Measurements from ENCODE around the gene CDH22. TPM values are rescaled to one million over a fixed set of nuclear protein-coding genes. Genes with fewer than 3 reads are reported as not detected.

The CDH22 gene
- total RNA-seq, 2 donors from 2014 or later = 0.09 to 0.17 TPM

DNA sequence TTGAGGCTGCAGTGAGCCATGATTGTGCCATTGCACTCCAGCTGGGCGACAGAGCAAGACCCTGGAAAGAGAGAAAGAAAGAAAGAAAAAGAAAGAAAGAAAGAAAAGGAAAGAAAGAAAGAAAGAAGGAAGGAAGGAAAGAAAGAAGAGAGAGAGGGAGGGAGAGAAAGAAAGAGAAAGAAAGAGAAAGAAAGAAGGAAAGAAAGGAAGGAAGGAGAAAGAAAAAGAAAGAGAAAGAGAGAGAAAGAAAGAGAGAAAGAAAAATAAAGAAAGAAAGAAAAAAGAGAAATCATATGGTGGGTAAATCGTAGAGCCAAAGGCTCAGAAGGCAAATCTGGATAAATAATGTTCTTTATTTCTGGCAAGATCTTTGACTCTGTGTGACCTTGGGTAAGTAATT, 136.8 kb downstream of the CDH22 start:
- ATAC-seq = no peak
- intact Hi-C loops (cut with DNase I, micrococcal nuclease) = loop anchor here in 1 of 2 donors (5.0 kb wide), 1 partner anchor 149 kb away; no protein-coding TSS in a partner anchor
- DNase-seq = no peak

DNA sequence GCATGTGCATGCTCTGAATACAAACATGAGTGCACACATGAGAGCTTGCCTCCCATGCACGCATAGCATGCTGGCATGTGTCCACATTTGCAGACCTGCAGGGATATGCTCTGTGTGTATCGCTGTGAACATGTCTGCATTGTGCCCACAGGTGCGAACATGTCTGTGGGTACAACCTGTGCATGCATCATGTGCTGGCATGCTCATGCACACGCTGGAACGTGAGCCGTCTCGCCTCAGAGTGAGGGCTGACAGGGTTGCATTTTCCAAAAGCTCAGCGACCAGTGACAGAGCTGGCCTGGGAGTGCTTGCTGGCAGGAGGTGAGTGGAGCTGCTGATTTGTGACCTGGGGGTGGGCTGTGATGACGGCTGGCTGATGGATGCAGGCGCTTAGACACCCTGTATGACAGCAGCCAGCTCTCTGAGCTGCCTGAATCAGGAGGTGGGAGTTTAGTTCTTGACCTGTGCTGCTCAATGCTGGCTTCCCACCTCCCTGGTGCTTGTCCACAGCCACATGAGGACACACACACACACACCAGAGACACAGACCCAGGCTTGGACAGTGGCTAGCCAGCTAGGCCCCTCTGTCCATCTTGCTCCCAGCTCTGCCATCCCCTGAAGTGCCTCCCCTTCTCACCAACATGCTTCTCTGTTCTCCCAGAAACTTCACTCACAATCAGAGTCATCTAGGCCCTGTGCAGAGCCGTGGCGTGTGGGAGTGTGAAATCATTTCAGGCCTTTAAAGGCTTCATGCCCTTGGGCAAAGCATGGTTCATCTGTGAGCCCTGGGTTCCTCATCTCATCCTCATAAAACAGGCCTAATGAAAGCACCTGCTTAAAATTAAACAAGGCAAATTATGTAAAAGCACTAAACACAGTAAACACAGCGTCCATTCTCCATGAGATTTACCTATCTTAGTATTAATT, 138.8 kb downstream of the CDH22 start:
- no peak for ATAC-seq

DNA sequence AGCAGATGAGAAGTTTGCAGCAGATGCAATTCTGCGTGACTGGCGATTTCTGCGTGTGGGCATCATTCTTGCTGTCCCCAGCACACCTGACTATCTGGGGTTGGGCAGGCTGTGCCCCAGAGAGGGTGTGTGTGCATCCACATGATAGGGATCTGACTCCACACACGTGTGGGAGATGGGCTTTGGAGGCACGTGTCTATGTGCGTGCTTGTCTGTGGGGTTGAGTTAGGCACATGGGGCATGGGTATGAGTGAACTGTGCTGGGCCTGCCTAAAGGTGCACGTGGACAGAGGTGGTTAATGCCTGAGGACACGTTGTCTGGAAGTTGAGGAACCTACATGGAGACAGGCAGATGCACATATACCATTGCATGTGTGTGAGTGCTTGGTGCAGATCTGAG, 139.9 kb downstream of the CDH22 start:
- intact Hi-C loops (cut with DNase I, micrococcal nuclease) = no loop called here
- ATAC-seq (no peak), DNase-seq (no peak)

More for the DNA sequence above, 138.8 kb downstream of the CDH22 start:
- intact Hi-C loops (cut with DNase I, micrococcal nuclease) = loop anchor here in 1 of 2 donors (5.0 kb wide), 1 partner anchor 147 kb away; no protein-coding TSS in a partner anchor
- no peak for DNase-seq

DNA sequence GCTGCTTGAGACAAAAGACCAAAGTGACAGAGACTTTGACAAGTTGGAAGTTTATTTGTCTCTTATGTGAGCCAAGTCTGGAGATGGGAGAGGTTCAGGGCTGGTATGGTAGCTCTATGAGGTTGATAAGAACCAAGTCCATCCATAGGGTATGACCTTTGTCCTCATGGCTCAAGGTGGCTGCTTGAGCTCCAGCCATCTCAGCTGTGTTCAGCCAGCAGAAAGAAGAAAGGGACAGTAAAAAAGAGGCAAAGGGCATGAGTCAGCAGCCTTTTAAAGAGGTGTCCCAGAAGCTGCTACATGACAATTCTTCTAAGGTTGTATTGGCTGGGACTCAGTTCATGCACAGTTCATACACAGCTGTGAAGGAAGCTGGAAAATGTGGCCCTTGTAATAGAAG, 141.2 kb downstream of the CDH22 start:
- DNase-seq = no peak
- ATAC-seq = no peak
- intact Hi-C loops (cut with DNase I, micrococcal nuclease) = no loop called here

DNA sequence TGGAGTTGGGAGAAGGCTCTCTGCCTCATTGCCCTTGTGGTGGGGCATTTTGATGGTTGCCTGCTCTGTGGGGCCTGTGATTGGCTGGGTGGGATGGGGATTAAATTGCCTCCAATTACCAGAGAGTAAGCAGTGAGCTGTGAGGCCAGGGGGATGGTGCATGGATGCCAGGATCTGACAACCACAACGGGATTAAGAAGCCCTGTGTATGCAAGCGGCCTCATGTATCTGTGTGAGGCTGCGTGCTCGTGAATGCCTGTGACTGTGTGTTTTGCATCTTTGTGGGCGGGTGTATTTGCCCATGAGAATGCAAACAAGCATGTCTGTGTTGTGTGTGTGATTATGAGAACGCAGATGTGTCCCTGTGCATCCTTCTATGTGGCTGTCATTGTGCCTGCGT, 144.0 kb downstream of the CDH22 start:
- intact Hi-C loops (cut with DNase I, micrococcal nuclease) = no loop called here
- DNase-seq (no peak), ATAC-seq (no peak)

DNA sequence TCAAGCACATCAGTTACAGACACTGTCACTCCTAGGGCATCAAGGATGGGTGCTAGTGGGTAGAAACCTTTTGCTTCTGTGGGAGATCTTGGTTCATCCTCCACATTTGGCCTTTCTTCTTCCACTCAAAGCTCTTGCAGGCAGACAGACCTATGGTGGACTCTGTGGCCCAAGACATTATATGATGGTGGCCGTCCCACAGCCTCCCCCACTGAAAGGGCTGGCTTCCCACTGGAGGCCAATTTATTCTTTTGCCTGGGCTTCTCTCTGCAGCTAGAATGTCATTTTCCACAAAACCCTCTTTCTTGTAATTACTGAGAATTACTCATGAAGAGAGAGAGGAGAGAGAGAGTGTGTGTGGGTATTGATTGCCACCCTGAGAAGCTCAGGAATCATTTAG, 146.4 kb downstream of the CDH22 start:
- intact Hi-C loops (cut with DNase I, micrococcal nuclease) = no loop called here
- ATAC-seq = no peak

DNA sequence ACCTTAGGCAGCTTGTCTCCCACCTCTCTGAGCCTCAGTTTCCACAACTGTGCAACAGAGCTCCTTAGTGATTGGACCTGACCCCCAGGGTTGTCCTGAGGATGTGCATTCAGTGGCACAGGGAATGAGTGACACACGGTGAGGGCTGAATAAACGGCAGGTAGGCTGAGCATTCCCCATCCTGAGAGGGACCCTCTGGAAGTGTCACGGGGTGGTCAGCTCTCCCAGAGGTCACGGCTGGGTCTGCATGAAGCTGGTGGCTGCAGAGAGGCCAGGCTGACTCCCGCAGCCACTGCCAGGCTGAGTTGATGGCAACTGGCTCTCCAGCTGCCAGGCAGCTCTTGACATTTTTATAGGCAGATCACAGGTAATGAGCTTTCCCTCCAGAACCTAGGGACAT, 147.6 kb downstream of the CDH22 start:
- intact Hi-C loops (cut with DNase I, micrococcal nuclease) = no loop called here
- ATAC-seq (no peak), DNase-seq (no peak)

More for the DNA sequence above, 146.4 kb downstream of the CDH22 start:
- no peak for DNase-seq

DNA sequence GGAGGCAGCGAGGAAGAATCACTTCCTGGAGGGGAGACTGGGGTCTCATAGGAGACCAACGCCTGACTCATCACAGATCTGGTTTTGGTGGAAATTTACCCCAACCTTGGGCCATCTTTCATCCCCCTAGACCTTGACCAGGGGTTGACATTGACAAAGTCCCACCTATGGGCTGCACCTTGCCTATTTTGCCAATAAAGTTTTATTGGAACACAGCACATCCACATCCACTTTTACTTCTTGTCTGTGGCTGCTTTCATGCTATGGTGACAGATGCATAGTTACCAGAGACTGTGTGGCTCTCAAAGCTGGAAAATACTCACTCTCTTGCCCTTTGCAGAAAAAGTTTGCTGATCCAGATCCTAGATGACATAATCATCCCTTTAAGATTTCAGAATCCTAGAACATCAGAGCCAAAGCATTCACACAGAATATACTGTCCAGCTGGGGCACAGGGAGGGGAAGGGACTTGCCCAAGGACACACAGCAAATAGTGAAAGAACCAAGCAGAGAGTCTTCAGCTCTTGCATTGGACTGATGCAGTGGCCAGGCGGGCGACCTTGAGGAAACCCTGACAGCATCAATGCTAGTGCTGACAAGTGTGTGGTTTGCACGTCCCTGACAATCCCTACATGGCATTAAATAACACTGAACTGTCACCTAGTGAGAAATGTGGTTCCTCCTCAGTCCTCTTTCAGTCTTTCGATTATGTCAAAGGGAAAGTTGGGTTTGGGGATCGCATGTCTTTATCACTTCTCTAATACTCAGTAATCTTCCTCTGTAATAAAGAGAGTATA, 149.0 kb downstream of the CDH22 start:
- DNase-seq (no peak), ATAC-seq (no peak)
- intact Hi-C loops (cut with DNase I, micrococcal nuclease) = no loop called here

DNA sequence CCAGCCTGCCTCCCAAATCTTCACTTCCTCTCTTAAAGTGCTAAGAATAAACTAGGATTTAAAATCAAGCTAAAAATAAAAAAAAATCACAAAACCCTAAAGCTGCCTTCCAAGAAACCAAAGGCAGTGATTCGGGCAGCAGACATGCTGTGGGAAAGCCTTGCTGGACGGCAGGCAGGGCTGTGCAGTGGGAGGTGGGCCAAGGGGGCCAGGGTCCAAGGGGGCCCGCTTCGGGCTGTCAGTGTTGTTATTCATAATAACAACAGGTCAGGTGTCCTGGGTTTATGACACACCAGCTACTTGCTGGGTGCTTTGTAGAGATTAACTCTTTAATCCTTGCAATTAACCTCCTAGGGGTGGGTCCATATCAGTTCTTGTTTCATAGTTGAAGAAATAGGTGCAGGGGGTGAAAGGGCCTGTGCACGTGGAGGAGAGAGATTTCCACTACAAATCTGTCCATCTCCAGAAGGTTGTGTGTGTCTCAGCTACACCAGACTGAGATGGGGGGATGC, 149.8 kb downstream of the CDH22 start:
- no peak for DNase-seq
- intact Hi-C loops (cut with DNase I, micrococcal nuclease) = no loop called here

DNA sequence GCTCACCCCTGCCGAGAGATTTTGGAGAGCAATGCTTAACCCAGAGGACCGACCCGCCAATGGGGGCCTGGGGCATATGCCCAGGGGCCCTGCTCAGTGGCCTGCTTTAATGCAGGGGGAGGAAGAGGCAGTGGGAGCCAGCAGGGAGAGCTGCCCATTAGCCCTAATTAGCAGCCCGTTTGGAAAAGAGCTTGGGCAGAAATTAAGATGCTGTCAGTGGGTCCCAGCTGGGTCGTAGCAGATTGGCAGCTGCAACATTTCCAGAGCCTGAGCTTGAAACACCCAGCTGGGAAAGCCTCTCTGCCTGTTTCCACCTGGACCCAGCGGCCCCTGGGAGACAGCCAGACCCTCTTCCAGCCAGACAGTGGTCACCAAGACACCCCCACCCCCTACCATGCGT, 150.7 kb downstream of the CDH22 start:
- no peak for DNase-seq
- intact Hi-C loops (cut with DNase I, micrococcal nuclease) = no loop called here

More for the DNA sequence above, 149.8 kb downstream of the CDH22 start:
- ATAC-seq = no peak

DNA sequence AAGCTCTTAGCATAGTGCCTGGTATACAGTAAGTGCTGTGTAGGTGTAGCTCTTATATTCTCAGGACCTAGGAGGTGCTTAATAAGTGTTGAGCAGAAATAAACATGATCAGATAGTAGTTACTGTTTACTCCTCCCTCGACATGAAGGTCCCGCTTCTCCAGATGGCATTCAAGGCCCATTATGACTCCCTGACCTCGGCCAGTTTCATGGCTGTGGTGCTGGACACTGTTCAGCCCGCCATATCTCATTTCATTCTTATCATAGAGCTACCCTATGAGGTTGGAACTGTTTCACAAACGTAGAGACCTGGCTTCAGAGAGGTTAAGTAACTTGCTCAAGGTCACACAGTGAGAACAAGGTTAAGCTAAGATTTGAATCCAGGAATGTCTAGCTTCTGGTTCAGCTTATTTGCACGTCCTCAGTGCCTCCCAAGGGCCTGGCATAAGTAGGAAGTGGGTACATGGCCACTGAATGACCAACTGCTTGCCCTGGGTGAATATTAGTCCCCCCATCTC, 151.2 kb downstream of the CDH22 start:
- ATAC-seq = no peak
- intact Hi-C loops (cut with DNase I, micrococcal nuclease) = no loop called here
- DNase-seq = no peak

More for the DNA sequence above, 150.7 kb downstream of the CDH22 start:
- ATAC-seq = no peak

DNA sequence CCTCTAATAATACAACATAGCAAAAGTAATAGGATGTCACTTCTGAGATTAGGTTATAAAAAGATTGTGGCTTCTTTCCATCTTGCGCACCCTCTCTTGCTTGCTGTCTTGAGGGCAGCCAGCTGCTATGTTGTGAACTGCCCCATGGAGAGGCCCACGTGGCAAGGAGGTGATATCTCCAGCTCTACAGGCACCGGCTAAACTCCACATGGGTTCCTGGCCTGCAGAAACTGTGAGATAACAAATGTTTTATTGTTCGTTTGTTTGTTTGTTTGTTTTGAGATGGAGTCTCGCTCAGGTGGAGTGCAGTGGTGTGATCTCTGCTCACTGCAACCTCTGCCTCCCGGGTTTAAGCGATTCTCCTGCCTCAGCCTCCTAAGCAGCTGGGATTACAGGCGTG, 152.2 kb downstream of the CDH22 start:
- no peak for DNase-seq
- intact Hi-C loops (cut with DNase I, micrococcal nuclease) = no loop called here
- no peak for ATAC-seq

DNA sequence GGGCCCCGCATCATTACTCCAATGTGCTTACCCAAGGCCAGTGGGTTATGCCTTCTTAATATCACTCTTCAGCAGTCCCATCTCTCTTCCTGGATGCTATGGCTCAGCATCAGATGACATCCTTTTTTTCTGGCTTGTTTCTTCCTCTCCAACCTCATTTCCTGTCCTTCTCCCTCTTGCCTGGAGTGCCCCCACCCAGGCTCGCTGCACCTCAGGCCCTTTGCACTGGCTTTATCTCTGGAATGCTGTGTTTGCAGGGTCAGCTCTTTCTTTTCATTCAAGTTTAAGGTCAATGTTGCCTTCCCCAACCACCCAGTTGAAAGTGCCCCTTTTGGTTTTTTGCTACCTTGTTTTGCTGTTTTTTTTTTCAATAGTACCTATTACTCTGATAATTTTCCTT, 153.5 kb downstream of the CDH22 start:
- intact Hi-C loops (cut with DNase I, micrococcal nuclease) = no loop called here
- ATAC-seq (no peak), DNase-seq (no peak)

DNA sequence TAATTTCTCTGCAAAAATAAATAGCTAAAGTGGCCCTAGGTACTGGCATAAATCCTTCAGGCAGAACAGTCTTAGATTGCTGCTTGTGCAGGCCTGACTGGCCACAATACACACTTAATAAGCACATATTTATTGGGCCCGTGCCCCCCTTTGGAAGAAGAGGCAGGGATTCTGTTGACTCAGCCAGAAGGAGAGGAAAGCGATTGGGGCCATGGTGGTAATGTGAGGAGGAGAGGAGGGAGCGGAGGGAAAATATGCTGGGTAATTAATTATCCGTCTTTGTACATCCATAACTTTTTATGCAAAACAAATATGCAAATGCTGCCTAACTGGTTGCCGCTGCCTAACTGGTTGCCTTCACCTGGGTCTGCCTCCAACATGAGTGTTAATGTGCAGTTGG, 154.0 kb downstream of the CDH22 start:
- intact Hi-C loops (cut with DNase I, micrococcal nuclease) = no loop called here
- DNase-seq (no peak), ATAC-seq (no peak)

DNA sequence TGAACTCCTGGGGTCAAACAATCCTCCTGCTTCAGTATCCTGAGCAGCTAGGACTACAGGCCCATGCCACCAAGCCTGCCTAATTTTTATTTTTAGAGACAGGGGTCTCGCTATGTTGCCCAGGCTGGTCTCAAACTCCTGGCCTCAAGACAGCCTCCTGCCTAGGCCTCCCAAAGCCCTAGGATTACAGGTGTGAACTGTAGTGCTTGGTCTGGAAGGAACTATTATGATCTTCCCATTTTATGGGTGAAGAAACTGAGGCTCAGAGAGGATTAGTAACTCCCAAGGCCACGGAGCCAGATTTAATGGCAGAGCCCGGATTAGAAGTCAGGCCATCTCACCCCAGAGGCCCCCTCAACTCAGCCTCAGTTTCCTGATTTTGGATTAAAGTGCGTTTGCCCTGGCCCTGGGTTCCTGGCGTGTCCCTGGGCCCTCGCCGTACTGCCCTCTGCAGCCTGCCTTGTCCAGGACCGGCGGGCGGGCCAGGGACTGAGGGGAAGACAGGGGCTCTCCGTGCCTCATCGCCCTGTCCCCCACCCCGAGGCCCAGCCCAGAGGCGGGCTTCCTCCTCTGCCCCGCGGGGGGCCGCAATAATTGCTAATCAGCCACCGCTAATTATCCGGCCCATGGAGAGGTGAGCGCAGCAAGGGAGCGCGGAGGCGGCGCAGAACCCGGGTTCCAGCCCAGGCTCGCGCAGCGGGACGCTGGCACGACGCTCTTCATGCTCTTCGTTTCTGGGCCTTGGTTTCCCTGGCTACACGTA, 155.3 kb downstream of the CDH22 start:
- ATAC-seq (no peak), DNase-seq (no peak)
- intact Hi-C loops (cut with DNase I, micrococcal nuclease) = no loop called here

DNA sequence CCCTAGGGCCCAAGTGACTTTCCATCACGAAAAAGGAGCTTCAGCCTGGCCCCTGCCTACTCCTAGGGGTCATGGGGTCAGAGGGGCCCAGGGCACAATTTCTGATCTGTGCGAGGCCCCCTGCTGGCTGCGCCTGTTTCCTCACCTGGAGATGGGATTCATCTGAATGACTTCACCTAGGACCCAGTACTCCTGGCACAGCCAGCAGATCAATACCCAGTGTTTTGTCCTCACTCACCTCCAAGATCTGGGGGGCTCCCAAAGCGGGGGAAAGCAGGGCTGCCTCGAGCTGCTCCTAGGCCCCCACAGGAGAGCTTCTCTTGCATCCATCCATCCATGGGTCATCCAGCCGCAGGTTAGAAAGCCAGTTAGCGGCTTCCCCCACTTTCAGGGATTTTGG, 156.4 kb downstream of the CDH22 start:
- intact Hi-C loops (cut with DNase I, micrococcal nuclease) = no loop called here
- no peak for ATAC-seq
- peak in 1 of 2 donors; percentile 9 for DNase-seq

DNA sequence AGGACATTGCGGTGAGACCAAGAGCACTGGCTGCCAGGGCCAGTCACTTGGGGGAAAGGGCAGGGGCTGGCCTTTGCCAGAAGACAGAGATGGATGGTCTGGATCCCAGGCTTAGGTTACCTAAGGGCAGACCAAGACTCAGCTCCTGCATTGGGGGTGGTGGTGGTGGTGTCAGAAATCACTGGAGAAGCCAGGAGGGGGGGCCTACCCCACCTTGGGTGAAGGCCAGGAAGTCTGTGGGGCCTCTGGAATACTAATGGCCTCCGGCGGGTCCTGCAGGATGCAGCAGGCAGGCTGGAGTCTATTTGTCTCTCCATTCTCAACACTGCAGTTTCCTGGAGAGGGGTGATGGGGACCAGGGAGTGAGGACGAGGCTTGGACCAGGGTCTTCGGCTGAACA, 157.4 kb downstream of the CDH22 start:
- DNase-seq (no peak), ATAC-seq (no peak)
- intact Hi-C loops (cut with DNase I, micrococcal nuclease) = no loop called here

DNA sequence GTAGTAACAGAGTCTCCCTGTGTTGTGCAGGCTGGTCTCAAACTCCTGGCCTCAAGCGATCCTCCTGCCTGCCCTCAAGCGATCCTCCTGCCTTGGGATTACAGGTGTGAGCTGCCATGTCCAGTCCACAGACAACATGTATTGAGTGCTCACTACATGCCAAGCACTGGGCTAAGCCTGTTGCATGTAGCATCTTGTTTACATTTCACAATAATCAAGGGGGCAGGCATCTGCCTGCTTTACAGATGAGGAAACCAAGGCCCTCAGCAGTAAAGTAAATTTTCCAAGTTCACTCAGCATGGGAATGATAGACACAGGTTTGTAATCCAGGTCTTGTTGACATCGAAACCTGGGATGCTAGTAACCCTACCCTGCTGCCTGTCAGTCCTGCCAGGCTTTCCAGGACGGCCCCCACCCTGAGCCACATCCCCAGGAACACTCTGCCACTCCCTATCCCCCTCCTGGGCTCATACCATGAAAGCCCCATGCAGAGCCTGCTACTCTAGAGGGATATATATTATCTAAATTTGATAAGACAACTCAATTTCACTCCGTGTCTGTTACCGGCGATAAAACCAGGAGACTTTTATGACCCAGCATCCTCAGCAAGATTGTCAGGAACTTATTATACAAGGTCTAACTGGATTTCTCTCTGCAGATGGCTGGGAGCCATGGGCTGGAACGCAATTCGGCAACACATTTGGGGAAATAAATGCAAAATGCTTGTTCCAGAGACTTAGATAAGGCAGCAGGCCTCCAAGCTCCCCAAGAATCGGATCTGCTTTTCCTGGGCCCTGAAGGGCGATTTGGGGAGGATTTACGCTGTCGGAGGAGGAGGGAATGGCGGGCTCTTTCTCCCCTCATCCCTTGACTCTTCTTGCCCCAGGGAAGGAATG, 159.7 kb downstream of the CDH22 start:
- intact Hi-C loops (cut with DNase I, micrococcal nuclease) = no loop called here
- ATAC-seq (no peak), DNase-seq (no peak)
